Parathyroid adenoma (tissue), 2 donors: Measurements from ENCODE around the gene CNTNAP4.

Experiments used
- H2AFZ ChIP-seq: fragments of 300-600 bp; sonication (generic); one replicate; pipeline ENCODE4 v1.7.0; 2017; ENCODE audit warnings: antibody characterized with exemption, mild to moderate bottlenecking
- H3K27ac ChIP-seq: fragments of 300-600 bp; sonication (generic); one replicate; pipeline ENCODE4 v1.7.0; 2017
- H3K27me3 ChIP-seq: fragments of 300-600 bp; sonication (generic); one replicate; pipeline ENCODE4 v1.7.0; 2017; ENCODE audit warnings: low read length; ENCODE audit not compliant: control insufficient read depth, insufficient read depth
- H3K36me3 ChIP-seq: fragments of 300-600 bp; sonication (generic); one replicate; pipeline ENCODE4 v1.7.0; 2017; ENCODE audit warnings: low read length; ENCODE audit not compliant: control insufficient read depth, insufficient read depth
- H3K4me1 ChIP-seq: fragments of 300-600 bp; sonication (generic); one replicate; pipeline ENCODE4 v1.7.0; 2017; ENCODE audit warnings: control low read depth
- H3K4me2 ChIP-seq: fragments of 300-600 bp; sonication (generic); one replicate; pipeline ENCODE4 v1.7.0; 2017; ENCODE audit warnings: low read length
- H3K4me3 ChIP-seq: fragments of 300-600 bp; sonication (generic); one replicate; pipeline ENCODE4 v1.7.0; 2017; ENCODE audit warnings: low read depth, low read length
- H3K79me2 ChIP-seq: fragments of 300-600 bp; sonication (generic); one replicate; pipeline ENCODE4 v1.7.0; 2017; ENCODE audit warnings: control low read depth
- H3K9ac ChIP-seq: fragments of 300-600 bp; sonication (generic); one replicate; pipeline ENCODE4 v1.7.0; 2017; ENCODE audit warnings: mild to moderate bottlenecking
- H3K9me3 ChIP-seq: fragments of 300-600 bp; sonication (generic); one replicate; pipeline ENCODE4 v1.7.0; 2017; ENCODE audit warnings: low read length; ENCODE audit not compliant: control insufficient read depth
- CTCF ChIP-seq: fragments of 300-600 bp; sonication (generic); IDR thresholded peaks from one replicate; pipeline ENCODE4 v1.7.0; 2017; ENCODE audit warnings: antibody characterized with exemption, mild to moderate bottlenecking
- donor health status: primary hyperparathyroidism.

The CNTNAP4 gene

GRCh38 chr16:76237471-76237870 is 39.7 kb upstream of the CNTNAP4 start:
- Histone ChIP-seq H3K36me3 (no peaks in the 10 kb centered on the region), H3K4me1 (no peaks in the 10 kb centered on the region), H3K4me2 (no peak overlapping the region), H3K27ac (no peak overlapping the region), H3K9ac (no peak overlapping the region), H3K79me2 (no peaks in the 10 kb centered on the region), H2AFZ (no peak overlapping the region), H3K9me3 (no peaks in the 10 kb centered on the region), H3K4me3 (no peak overlapping the region), H3K27me3 (no peaks in the 10 kb centered on the region)
- TF ChIP-seq CTCF: no peak

GRCh38 chr16:76241755-76242154 is 35.4 kb upstream of the CNTNAP4 start:
- Histone ChIP-seq H3K27me3 (no peaks in the 10 kb centered on the region), H3K27ac (no peak overlapping the region)
- no peak for TF ChIP-seq CTCF

GRCh38 chr16:76243620-76244019 is 33.6 kb upstream of the CNTNAP4 start:
- Histone ChIP-seq H3K9ac (no peak overlapping the region), H3K9me3 (no peaks in the 10 kb centered on the region), H3K27me3 (no peaks in the 10 kb centered on the region), H2AFZ (no peak overlapping the region), H3K4me3 (no peak overlapping the region), H3K36me3 (no peaks in the 10 kb centered on the region), H3K4me2 (no peak overlapping the region), H3K27ac (no peak overlapping the region), H3K4me1 (no peaks in the 10 kb centered on the region), H3K79me2 (no peaks in the 10 kb centered on the region)
- no peak for TF ChIP-seq CTCF

More at GRCh38 chr16:76241755-76242154, 35.4 kb upstream of the CNTNAP4 start:
- no peak overlapping the region for H3K4me3 ChIP-seq
- H3K79me2 ChIP-seq: no peaks in the 10 kb centered on the region
- no peak overlapping the region for H3K4me2 ChIP-seq
- H3K9me3 ChIP-seq: no peaks in the 10 kb centered on the region
- no peak overlapping the region for H2AFZ ChIP-seq
- no peaks in the 10 kb centered on the region for H3K36me3 ChIP-seq
- H3K4me1 ChIP-seq: no peaks in the 10 kb centered on the region
- no peak overlapping the region for H3K9ac ChIP-seq

GRCh38 chr16:76246587-76246986 is 30.6 kb upstream of the CNTNAP4 start:
- H3K4me1 ChIP-seq: no peaks in the 10 kb centered on the region
- H3K4me2 ChIP-seq: no peak overlapping the region
- H3K4me3 ChIP-seq: no peak overlapping the region
- no peak overlapping the region for H2AFZ ChIP-seq
- no peaks in the 10 kb centered on the region for H3K79me2 ChIP-seq
- H3K9ac ChIP-seq: no peak overlapping the region
- no peaks in the 10 kb centered on the region for H3K27me3 ChIP-seq
- no peak overlapping the region for H3K27ac ChIP-seq
- no peak for TF ChIP-seq CTCF
- no peaks in the 10 kb centered on the region for H3K36me3 ChIP-seq
- H3K9me3 ChIP-seq: no peaks in the 10 kb centered on the region

- H3K9ac ChIP-seq: no peak overlapping the region
- TF ChIP-seq CTCF: no peak
Measured at GRCh38 chr16:76265434-76266045, 11.7 kb upstream of the CNTNAP4 start.

More at GRCh38 chr16:76265434-76266045, 11.7 kb upstream of the CNTNAP4 start:
- Histone ChIP-seq H3K27ac (no peak overlapping the region), H2AFZ (no peak overlapping the region), H3K79me2 (no peaks in the 10 kb centered on the region), H3K4me1 (no peaks in the 10 kb centered on the region), H3K36me3 (no peaks in the 10 kb centered on the region), H3K4me3 (no peak overlapping the region), H3K4me2 (no peak overlapping the region), H3K9me3 (no peaks in the 10 kb centered on the region), H3K27me3 (no peaks in the 10 kb centered on the region)
